H1 (cell line): ENCODE measurements around the gene ELL2. TPM values are rescaled to one million over a fixed set of nuclear protein-coding genes. Genes with fewer than 3 reads are reported as not detected.

ENCODE experiments used
- CTCF ChIA-PET: fragments of 300-600 bp; sonication (Branson Sonifier 250); formaldehyde crosslinking; loops from one replicate; lab custom pipeline; 2021; ENCODE audit not compliant: partially characterized antibody; lab: Charles Lee
- POLR2A ChIA-PET: fragments of 300-600 bp; sonication (Branson Sonifier 250); formaldehyde crosslinking; loops from one replicate; lab custom pipeline; 2021; ENCODE audit warnings: inconsistent platforms; ENCODE audit not compliant: partially characterized antibody; lab: Charles Lee
- DNase-seq, 2 experiments: peaks; one replicate each; pipeline versions ENCODE4 v3.0.0 to v3.0.0-alpha.2; 2010 to 2022; ENCODE audit warnings: low spot score in 2 of 2, low read depth in 1 of 2, mixed read lengths in 1 of 2
- FAIRE-seq: peaks from 2 replicates; lab custom pipeline; 2011; peaks lifted over from hg19 to GRCh38; lab: Jason Lieb, UNC
- H2AFZ ChIP-seq: 2 replicates; pipeline ENCODE4 v1.8.1; 2012; ENCODE audit warnings: low read length, inconsistent platforms
- H2AK5ac ChIP-seq: 2 replicates; pipeline ENCODE4 v1.6.1; 2013; ENCODE audit warnings: low read depth, low read length
- H2BK120ac ChIP-seq: replicated peaks from 2 replicates; pipeline ENCODE3; 2013; ENCODE audit warnings: low read depth, low read length, inconsistent platforms
- H2BK12ac ChIP-seq: 2 replicates; pipeline ENCODE4 v1.6.1; 2013; ENCODE audit warnings: low read depth, low read length
- H2BK15ac ChIP-seq: 2 replicates; pipeline ENCODE4 v1.6.1; 2013; ENCODE audit warnings: low read length
- H2BK20ac ChIP-seq: 2 replicates; pipeline ENCODE4 v1.6.1; 2013; ENCODE audit warnings: low read length
- H2BK5ac ChIP-seq: 2 replicates; pipeline ENCODE4 v1.6.1; 2013; ENCODE audit warnings: low read depth, low read length
- H3K14ac ChIP-seq: 2 replicates; pipeline ENCODE4 v1.6.1; 2013; ENCODE audit warnings: inconsistent platforms; ENCODE audit not compliant: insufficient read length
- H3K18ac ChIP-seq: 2 replicates; pipeline ENCODE4 v1.6.1; 2013; ENCODE audit warnings: low read length; ENCODE audit errors: extremely low read depth
- H3K23ac ChIP-seq: 2 replicates; pipeline ENCODE4 v1.6.1; 2013; ENCODE audit warnings: inconsistent platforms; ENCODE audit not compliant: insufficient read length
- H3K23me2 ChIP-seq: 2 replicates; pipeline ENCODE4 v1.6.1; 2013; ENCODE audit warnings: low read depth, low read length
- H3K27ac ChIP-seq: 2 replicates; pipeline ENCODE4 v1.6.1; 2011; ENCODE audit warnings: low read depth, low read length, inconsistent platforms
- H3K27me3 ChIP-seq, 4 experiments: replicated peaks in 1 of 4; 1 replicate in 1 of 4; 2 replicates in 3 of 4; pipeline versions ENCODE4 v1.6.1 to v1.8.1; 2011 to 2013; ENCODE audit warnings: low read length in 3 of 4, mild to moderate bottlenecking in 3 of 4, inconsistent platforms in 2 of 4, mixed read lengths in 2 of 4, moderate library complexity in 1 of 4; ENCODE audit not compliant: control insufficient read depth in 3 of 4, insufficient read depth in 3 of 4; ENCODE audit errors: extremely low read depth in 1 of 4
- H3K36me3 ChIP-seq, 4 experiments: 2 replicates each; pipeline versions ENCODE4 v1.6.1 to v1.8.1; 2011 to 2013; ENCODE audit warnings: mild to moderate bottlenecking in 4 of 4, low read length in 3 of 4, moderate library complexity in 2 of 4, control low read depth in 1 of 4, inconsistent platforms in 1 of 4; ENCODE audit not compliant: insufficient read depth in 4 of 4, control insufficient read depth in 2 of 4
- H3K4ac ChIP-seq: replicated peaks from 2 replicates; pipeline ENCODE3; 2013; ENCODE audit warnings: low read length, low read depth, mixed read lengths, inconsistent platforms; ENCODE audit not compliant: insufficient read length
- H3K4me1 ChIP-seq, 4 experiments: replicated peaks in 1 of 4; 1 replicate in 1 of 4; 2 replicates in 3 of 4; pipeline versions ENCODE4 v1.6.1 to v1.8.1; 2011 to 2013; ENCODE audit warnings: low read length in 3 of 4, inconsistent platforms in 2 of 4, mixed read lengths in 1 of 4; ENCODE audit not compliant: insufficient read depth in 4 of 4, control insufficient read depth in 3 of 4
- H3K4me2 ChIP-seq, 2 experiments: 2 replicates each; pipeline versions ENCODE4 v1.6.1 to v1.8.1; 2011 to 2013; ENCODE audit warnings: low read depth in 2 of 2, low read length in 2 of 2, control low read depth in 1 of 2, inconsistent platforms in 1 of 2, mild to moderate bottlenecking in 1 of 2; ENCODE audit not compliant: insufficient read depth in 1 of 2
- H3K4me3 ChIP-seq, 4 experiments: fragments of 200-600, 300-600 bp in 1 of 4; sonication (generic), shearing (Covaris generic), sonication (Bioruptor Twin) in 1 of 4; 2 replicates each; pipeline versions ENCODE4 v1.5.1 to v1.8.1; 2011 to 2016; ENCODE audit warnings: low read length in 4 of 4, low read depth in 3 of 4, control low read depth in 2 of 4, inconsistent platforms in 2 of 4, mild to moderate bottlenecking in 2 of 4, mixed read lengths in 1 of 4, moderate library complexity in 1 of 4; ENCODE audit not compliant: insufficient read depth in 2 of 4; ENCODE audit errors: extremely low read depth in 1 of 4
- H3K56ac ChIP-seq: replicated peaks from 2 replicates; pipeline ENCODE3; 2013; ENCODE audit warnings: low read depth, mild to moderate bottlenecking, mixed read lengths, low read length, inconsistent platforms; ENCODE audit not compliant: insufficient read length
- H3K79me1 ChIP-seq: 2 replicates; pipeline ENCODE4 v1.6.1; 2013; ENCODE audit warnings: low read depth, low read length, control low read depth
- H3K79me2 ChIP-seq, 2 experiments: 2 replicates each; pipeline versions ENCODE4 v1.6.1 to v1.8.1; 2012 to 2013; ENCODE audit warnings: low read length in 2 of 2, mild to moderate bottlenecking in 2 of 2, inconsistent platforms in 1 of 2; ENCODE audit not compliant: insufficient read depth in 2 of 2, control insufficient read depth in 1 of 2
- H3K9ac ChIP-seq, 4 experiments: replicated peaks in 1 of 4; 1 replicate in 1 of 4; 2 replicates in 3 of 4; pipeline versions ENCODE4 v1.6.1 to v1.8.1; 2011 to 2013; ENCODE audit warnings: low read depth in 3 of 4, low read length in 3 of 4, control low read depth in 2 of 4, mild to moderate bottlenecking in 2 of 4, moderate library complexity in 2 of 4, inconsistent platforms in 1 of 4; ENCODE audit errors: extremely low read depth in 1 of 4
- H3K9me3 ChIP-seq, 2 experiments: 2 replicates each; pipeline versions ENCODE4 v1.6.1 to v1.8.1; 2012 to 2013; ENCODE audit warnings: mild to moderate bottlenecking in 2 of 2, moderate library complexity in 2 of 2, control low read depth in 1 of 2, inconsistent platforms in 1 of 2, low read depth in 1 of 2, low read length in 1 of 2, mixed read lengths in 1 of 2; ENCODE audit not compliant: insufficient read depth in 2 of 2
- H4K20me1 ChIP-seq, 2 experiments: replicated peaks in 1 of 2; 2 replicates each; pipeline versions ENCODE3 to v1.8.1; 2011 to 2013; ENCODE audit warnings: inconsistent platforms in 2 of 2, low read length in 2 of 2, mild to moderate bottlenecking in 1 of 2; ENCODE audit not compliant: insufficient read depth in 2 of 2, control insufficient read depth in 1 of 2
- H4K5ac ChIP-seq: 2 replicates; pipeline ENCODE4 v1.6.1; 2013; ENCODE audit warnings: low read length, low read depth, mixed read lengths, inconsistent platforms; ENCODE audit not compliant: insufficient read length
- H4K8ac ChIP-seq: 2 replicates; pipeline ENCODE4 v1.8.0; 2013; ENCODE audit warnings: mild to moderate bottlenecking, moderate library complexity, low read length, inconsistent platforms; ENCODE audit not compliant: insufficient read depth; ENCODE audit errors: extremely low read depth
- H4K91ac ChIP-seq: replicated peaks from 2 replicates; pipeline ENCODE3; 2013; ENCODE audit warnings: low read length, mixed read lengths, inconsistent platforms; ENCODE audit not compliant: insufficient read length
- CBX8 ChIP-seq: fragments of 300-800, 300-1000 bp; sonication (generic); IDR thresholded peaks from 2 replicates; pipeline ENCODE4 v1.7.1; 2016; ENCODE audit warnings: low read depth, low read length, borderline replicate concordance
- CEBPB ChIP-seq: IDR thresholded peaks from 2 replicates; pipeline ENCODE4 v1.6.1; 2012; ENCODE audit warnings: low read depth, low read length
- CTBP2 ChIP-seq: IDR thresholded peaks from 2 replicates; pipeline ENCODE4 v1.7.0; 2011; ENCODE audit warnings: borderline replicate concordance, mild to moderate bottlenecking, moderate library complexity, mixed read lengths, low read length; ENCODE audit not compliant: insufficient read depth, insufficient read length
- EZH2 ChIP-seq: fragments of 200-600 bp; sonication (generic); IDR thresholded peaks from 2 replicates; pipeline ENCODE4 v1.7.1; 2012; ENCODE audit warnings: low read depth, mild to moderate bottlenecking, moderate library complexity, low read length, inconsistent platforms; ENCODE audit not compliant: severe bottlenecking
- PHF8 ChIP-seq: fragments of 200-600 bp; sonication (generic); conservative IDR thresholded peaks from 2 replicates; pipeline ENCODE4 v1.7.1; 2012; ENCODE audit warnings: low read depth, mild to moderate bottlenecking, inconsistent platforms, low read length, moderate library complexity
- POLR2AphosphoS5 ChIP-seq: IDR thresholded peaks from 2 replicates; pipeline ENCODE4 v1.6.1; 2011; ENCODE audit warnings: low read depth, low read length
- RBBP5 ChIP-seq: IDR thresholded peaks from 2 replicates; pipeline ENCODE4 v1.7.1; 2012; ENCODE audit warnings: low read depth, mild to moderate bottlenecking, inconsistent platforms, low read length, moderate library complexity, borderline replicate concordance
- RFX5 ChIP-seq: IDR thresholded peaks from 2 replicates; pipeline ENCODE4 v1.6.1; 2011; ENCODE audit warnings: low read depth, low read length, improper control_type of control experiment, borderline replicate concordance
- RNF2 ChIP-seq: fragments of 200-900, 300-1000 bp; sonication (generic); IDR thresholded peaks from 2 replicates; pipeline ENCODE4 v1.7.1; 2016; ENCODE audit warnings: borderline replicate concordance, low read depth, mild to moderate bottlenecking, antibody characterized with exemption, low read length; ENCODE audit not compliant: poor library complexity, severe bottlenecking; ENCODE audit errors: missing control alignments
- SIN3A ChIP-seq, 2 experiments: IDR thresholded peaks in 1 of 2; conservative IDR thresholded peaks in 1 of 2; 2 replicates each; pipeline ENCODE4 v1.6.1; 2011 to 2012; ENCODE audit warnings: low read length in 2 of 2, improper control_type of control experiment in 1 of 2, low read depth in 1 of 2, mild to moderate bottlenecking in 1 of 2
- TBP ChIP-seq: IDR thresholded peaks from 2 replicates; pipeline ENCODE4 v1.6.1; 2011; ENCODE audit warnings: low read depth, low read length, improper control_type of control experiment
- TCF12 ChIP-seq: IDR thresholded peaks from 2 replicates; pipeline ENCODE4 v1.6.1; 2011; ENCODE audit warnings: low read depth, mild to moderate bottlenecking, low read length
- WGBS, 2 experiments: shearing (Covaris generic) in 1 of 2; methylation state at CpG; one replicate each; pipeline versions ENCODE4 v1.1.6 to v1.1.7; 2013 to 2015; ENCODE audit warnings: low lambda C conversion rate in 2 of 2, mixed read lengths in 2 of 2, inconsistent platforms in 1 of 2, low coverage in 1 of 2, missing lambda C conversion rate in 1 of 2; ENCODE audit not compliant: insufficient replicate concordance in 2 of 2, insufficient coverage in 1 of 2, insufficient read length in 1 of 2; ENCODE audit errors: extremely low coverage in 1 of 2, missing lambda C conversion rate in 1 of 2; 5-methylcytosine and 5-hydroxymethylcytosine counted together
- polyA plus RNA-seq, 7 experiments: library from polyadenylated mRNA; depleted of rRNA in 3 of 7; stranded (reverse) in 5 of 7; unstranded in 2 of 7; fragments of >200 nt in 5 of 7; fragments of 200-250 nt in 2 of 7; gene quantifications; 1 replicate in 5 of 7; 2 replicates in 1 of 7; 4 replicates in 1 of 7; pipeline versions ENCODE4 v1.2.1 to v1.2.3, GENCODE V29; 2011 to 2013; ENCODE audit warnings: missing spikeins in 2 of 7, mixed read lengths in 2 of 7
- total RNA-seq: library from RNA; stranded (reverse); fragmentation: NEBNext Ultra II Directional; extraction: Animal tissue kit (Norgen Biotek cat#: 25700); gene quantifications from 2 replicates; pipeline ENCODE4 v1.2.1, GENCODE V29; 2021

Gene ELL2
- total and polyA plus RNA-seq, 2 of the 8 experiments (the other 6 are each of a cell fraction or from before 2014, with no cell fraction given) = 6.3 to 29.4 TPM

DNA sequence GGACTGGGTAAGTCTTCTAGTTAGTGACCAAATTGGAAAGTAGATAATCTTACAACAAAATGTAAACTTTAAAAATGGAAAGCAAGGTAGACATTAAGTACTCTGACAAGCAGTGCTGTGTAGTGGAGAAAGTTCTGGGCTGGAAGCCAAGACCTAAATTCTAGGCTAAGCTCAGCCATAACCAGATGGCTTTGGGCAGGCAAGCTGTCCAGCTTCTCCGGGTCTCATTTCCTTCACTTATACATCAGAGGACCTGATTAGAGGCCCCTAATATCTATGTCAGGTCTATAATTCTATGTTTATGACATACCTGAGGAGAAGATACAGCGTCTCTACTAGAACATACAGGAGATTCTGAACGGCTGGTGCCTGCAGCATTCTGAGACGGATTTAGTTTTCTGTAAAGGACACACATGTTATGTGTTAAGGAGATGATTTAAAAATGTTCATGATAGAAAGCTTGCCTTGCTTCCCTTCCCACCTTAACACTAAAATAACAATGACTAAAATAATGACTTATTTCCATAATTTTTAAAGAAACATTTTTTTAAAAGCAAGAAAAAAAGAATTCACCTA is 61.2 kb downstream of the ELL2 start:
- H3K14ac ChIP-seq = no peak overlapping the region
- no peak overlapping the region for H2BK12ac ChIP-seq
- H4K5ac ChIP-seq = no peak overlapping the region
- no peaks in the 10 kb centered on the region for H4K20me1 ChIP-seq
- no peak overlapping the region for H2BK5ac ChIP-seq
- H4K8ac ChIP-seq = no peak overlapping the region
- no peak overlapping the region for H3K56ac ChIP-seq
- no peaks in the 10 kb centered on the region for H3K79me2 ChIP-seq
- no peak overlapping the region for H3K4me3 ChIP-seq
- WGBS, 2 experiments = 95% methylated on average over 4 of the region's 4 CpGs; no CpG with 5 or more reads in 1 of the 2 experiments
- H3K4me1 ChIP-seq = peaks cover 0 to 7% (median 5%) of the 10 kb centered on the region in 4 experiments; a peak in 3 of 7 replicates
- H3K27ac ChIP-seq = no peak overlapping the region
- no peak overlapping the region for H3K18ac ChIP-seq
- no peak overlapping the region for H2BK20ac ChIP-seq
- no peaks in the 10 kb centered on the region for H3K79me1 ChIP-seq
- no peaks in the 10 kb centered on the region for H3K27me3 ChIP-seq
- no peak overlapping the region for H3K9ac ChIP-seq
- POLR2A ChIA-PET = interaction anchor here (1.0 kb wide), 1 partner anchor 12 kb away, joined by 3 read pairs; no protein-coding TSS in a partner anchor
- H3K23me2 ChIP-seq = no peaks in the 10 kb centered on the region
- CTCF ChIA-PET = interaction anchor here (1.1 kb wide), 1 partner anchor 120 kb away, joined by 3 read pairs; no protein-coding TSS in a partner anchor
- no peaks in the 10 kb centered on the region for H3K9me3 ChIP-seq
- no peak overlapping the region for H2AFZ ChIP-seq
- no peak overlapping the region for H2BK15ac ChIP-seq
- no peak overlapping the region for H3K23ac ChIP-seq
- H3K36me3 ChIP-seq = peaks cover 0 to 8% (median under 1%) of the 10 kb centered on the region in 4 experiments; a peak in 2 of 8 replicates
- H3K4me2 ChIP-seq = no peak overlapping the region
- no peak for DNase-seq
- no peak overlapping the region for H4K91ac ChIP-seq
- H3K4ac ChIP-seq = no peak overlapping the region
- no peak overlapping the region for H2AK5ac ChIP-seq
- no peak overlapping the region for H2BK120ac ChIP-seq
- no peak for FAIRE-seq
- no peak for TF ChIP-seq POLR2AphosphoS5
- TF ChIP-seq CBX8 = no peak
- no peak for TF ChIP-seq RFX5
- TF ChIP-seq CEBPB = no peak
- no peak for TF ChIP-seq EZH2
- TF ChIP-seq PHF8 = no peak
- no peak for TF ChIP-seq RNF2
- no peak for TF ChIP-seq SIN3A (conservative IDR thresholded peaks at IDR 0.05 in 1 of 2, IDR thresholded peaks at IDR 0.05 in 1 of 2; ENCODE audit: low read depth in 1 of 2, low read length in 2 of 2)
- no peak for TF ChIP-seq TBP
- no peak for TF ChIP-seq CTBP2
- TF ChIP-seq RBBP5 = no peak
- TF ChIP-seq TCF12 = no peak
